ENCODE results near the gene CAMSAP1.
"Not testable (repeated sequence)": the region's sequence is repeated elsewhere in the genome, so short reads cannot be mapped to it uniquely, and the experiment has no call there.

The CAMSAP1 gene

DNA sequence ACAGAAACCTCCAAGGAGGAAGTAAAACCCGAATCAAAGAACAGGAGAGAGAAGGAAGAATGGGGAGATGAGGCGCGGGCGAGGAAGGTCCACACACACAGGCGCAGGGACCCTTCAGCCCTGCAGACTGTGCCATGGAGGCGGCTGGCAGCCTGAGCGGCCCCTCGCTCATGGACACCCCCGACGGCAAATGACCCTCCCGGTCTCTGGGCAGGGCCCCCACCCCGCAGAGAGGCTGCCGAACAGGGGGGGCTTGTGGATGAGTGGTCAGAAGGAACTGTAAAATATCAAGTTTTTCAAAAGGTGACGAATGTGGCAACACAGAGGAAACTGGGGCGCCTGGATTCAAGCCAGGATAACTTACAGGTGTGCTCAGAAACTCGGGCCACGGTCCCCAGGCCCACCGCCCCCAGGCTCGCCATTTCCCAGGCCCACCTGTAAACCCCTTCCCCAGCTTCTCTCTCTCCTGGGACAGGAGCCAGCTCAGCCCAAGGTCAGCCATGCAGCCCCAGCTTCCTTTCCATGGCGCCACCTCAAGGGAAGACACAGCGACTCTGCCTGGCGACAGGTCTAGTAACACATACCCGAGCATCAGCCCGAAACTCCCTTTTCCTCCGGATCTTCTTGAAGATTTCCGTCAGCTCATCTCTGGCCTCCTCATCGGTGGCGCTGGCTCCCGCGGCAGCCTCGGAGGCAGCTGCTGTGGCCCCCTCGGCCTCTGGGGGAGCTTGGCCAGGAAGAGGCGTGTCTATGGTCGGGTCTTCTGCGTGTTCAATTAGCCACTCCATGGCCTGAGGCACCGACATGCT is 37.3 kb upstream of the CAMSAP1 start (continued):
- TF ChIP-seq ZNF114 (tag by site-specific recombination; IDR thresholded peaks at IDR 0.05) = no peak

DNA sequence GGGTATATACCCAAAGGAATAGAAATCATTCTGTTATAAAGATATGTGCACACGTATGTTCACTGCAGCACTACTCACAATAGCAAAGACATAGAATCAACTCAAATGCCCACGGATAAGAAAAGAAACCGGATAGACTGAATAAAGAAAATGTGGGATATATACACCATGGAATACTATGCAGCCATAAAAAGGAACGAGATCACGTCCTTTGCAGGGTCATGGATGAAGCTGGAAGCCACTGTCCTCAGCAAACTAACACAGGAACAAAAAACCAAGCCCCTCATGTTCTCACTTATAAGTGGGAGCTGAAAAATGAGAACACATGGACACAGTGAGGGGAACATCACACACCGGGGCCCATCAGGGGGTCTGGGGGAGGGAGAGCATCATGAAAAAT is 36.3 kb upstream of the CAMSAP1 start:
- CTCF ChIA-PET = interaction anchor here (0.6 kb wide), 1 partner anchor 9 kb away, joined by 3 read pairs; no protein-coding TSS in a partner anchor
- H3K9me3 ChIP-seq (ENCODE audit: control insufficient read depth, insufficient read depth, low read depth, low read length); H3K27ac ChIP-seq (ENCODE audit: extremely low read depth, low read depth, low read length); H3K4me1 ChIP-seq (ENCODE audit: control insufficient read depth, insufficient read depth, low read length); H3K4me3 ChIP-seq (ENCODE audit: low read depth, low read length): not testable (repeated sequence)
- POLR2A ChIA-PET = interaction anchor here (0.6 kb wide), 1 partner anchor 108 kb away, joined by 7 read pairs; no protein-coding TSS in a partner anchor
- peak; percentile 98 for TF ChIP-seq ZNF146 (tag by site-specific recombination; IDR thresholded peaks at IDR 0.05)
- H3K36me3 ChIP-seq (ENCODE audit: control insufficient read depth in 2 of 2, insufficient read depth in 1 of 2, low read length in 2 of 2) = peaks cover 7 to 81% of the 10 kb centered on the region in 2 experiments; a peak in 2 of 3 replicates

GRCh38 chr9:135941288-135941995 is 34.1 kb upstream of the CAMSAP1 start:
- H3K4me3 ChIP-seq (ENCODE audit: low read depth, low read length) = no peak overlapping the region
- H3K9me3 ChIP-seq (ENCODE audit: control insufficient read depth, insufficient read depth, low read depth, low read length) = no peaks in the 10 kb centered on the region
- H3K4me1 ChIP-seq (ENCODE audit: control insufficient read depth, insufficient read depth, low read length) = no peaks in the 10 kb centered on the region
- H3K27ac ChIP-seq (ENCODE audit: extremely low read depth, low read depth, low read length) = no peak overlapping the region
- POLR2A ChIA-PET = no interaction called here
- TF ChIP-seq ZNF785 (tag by site-specific recombination; IDR thresholded peaks at IDR 0.05) (no peak), ZNF580 (tag by site-specific recombination; IDR thresholded peaks at IDR 0.05) (no peak), ZBTB49 (tag by site-specific recombination; IDR thresholded peaks at IDR 0.05; ENCODE audit: low read depth) (no peak), ZNF843 (tag by site-specific recombination; IDR thresholded peaks at IDR 0.05) (no peak), IKZF3 (tag by site-specific recombination; IDR thresholded peaks at IDR 0.05) (no peak), REPIN1 (tag by site-specific recombination; IDR thresholded peaks at IDR 0.05; ENCODE audit: low read depth) (no peak), ZNF211 (tag by site-specific recombination; IDR thresholded peaks at IDR 0.05; ENCODE audit: low read depth) (no peak), SETDB1 (IDR thresholded peaks at IDR 0.05; ENCODE audit: insufficient read length, low read length) (no peak), KLF17 (tag by site-specific recombination; IDR thresholded peaks at IDR 0.05) (no peak), SP7 (tag by site-specific recombination; IDR thresholded peaks at IDR 0.05) (no peak), ZNF692 (tag by site-specific recombination; IDR thresholded peaks at IDR 0.05) (no peak)
- TF ChIP-seq, protein P1, sequence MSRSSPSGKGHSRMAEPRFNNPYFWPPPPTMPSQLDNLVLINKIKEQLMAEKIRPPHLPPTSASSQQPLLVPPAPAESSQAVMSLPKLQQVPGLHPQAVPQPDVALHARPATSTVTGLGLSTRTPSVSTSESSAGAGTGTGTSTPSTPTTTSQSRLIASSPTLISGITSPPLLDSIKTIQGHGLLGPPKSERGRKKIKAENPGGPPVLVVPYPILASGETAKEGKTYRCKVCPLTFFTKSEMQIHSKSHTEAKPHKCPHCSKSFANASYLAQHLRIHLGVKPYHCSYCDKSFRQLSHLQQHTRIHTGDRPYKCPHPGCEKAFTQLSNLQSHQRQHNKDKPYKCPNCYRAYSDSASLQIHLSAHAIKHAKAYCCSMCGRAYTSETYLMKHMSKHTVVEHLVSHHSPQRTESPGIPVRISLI (tag by site-specific recombination; IDR thresholded peaks at IDR 0.05) = no peak
- CTCF ChIA-PET = interaction anchor here (0.6 kb wide), 1 partner anchor 26 kb away, joined by 3 read pairs; no protein-coding TSS in a partner anchor
- H3K36me3 ChIP-seq (ENCODE audit: control insufficient read depth in 2 of 2, insufficient read depth in 1 of 2, low read length in 2 of 2) = peaks cover 7 to 83% of the 10 kb centered on the region in 2 experiments; a peak in 2 of 3 replicates
